ENCODE data around the gene SPEF2.

GRCh38 chr5:35622974-35623373 is 5.3 kb downstream of the SPEF2 start:
- TF ChIP-seq CTCF (IDR thresholded peaks at IDR 0.05), result no peak
- TF ChIP-seq POLR2A (IDR thresholded peaks at IDR 0.05; ENCODE audit: low read length), result no peak
- no peak for TF ChIP-seq MAX (IDR thresholded peaks at IDR 0.05)
- no peak for TF ChIP-seq ESRRA (IDR thresholded peaks at IDR 0.05; ENCODE audit: borderline replicate concordance, low read length)
- no peak for TF ChIP-seq HMGXB4 (CRISPR knock-in tag; IDR thresholded peaks at IDR 0.05; ENCODE audit: borderline replicate concordance)
- no peak for TF ChIP-seq HDAC2 (IDR thresholded peaks at IDR 0.05)
- no peak for TF ChIP-seq EP300 (IDR thresholded peaks at IDR 0.05)
- no peak for TF ChIP-seq CEBPB (IDR thresholded peaks at IDR 0.05)
- no peak for TF ChIP-seq USF2 (IDR thresholded peaks at IDR 0.05)
- no peak for TF ChIP-seq PHF8 (IDR thresholded peaks at IDR 0.05; ENCODE audit: borderline replicate concordance, low read depth)
- TF ChIP-seq RCOR1 (IDR thresholded peaks at IDR 0.05; ENCODE audit: low read depth, low read length), result no peak
- no peak for TF ChIP-seq PBX3 (IDR thresholded peaks at IDR 0.05)
- no peak for TF ChIP-seq NPAS2 (CRISPR knock-in tag; IDR thresholded peaks at IDR 0.05; ENCODE audit: borderline replicate concordance)
- no peak for TF ChIP-seq BCL3 (IDR thresholded peaks at IDR 0.05)

Measured in A549 (cell line).